GM15510 (cell line): Measurements from ENCODE around the gene RASA3.

Source experiments
- POLR2A ChIP-seq: IDR thresholded peaks from 3 replicates; pipeline ENCODE4 v1.6.1; 2011; ENCODE audit warnings: borderline replicate concordance; ENCODE audit not compliant: insufficient read length; ENCODE audit errors: extremely low read depth

Gene RASA3

GRCh38 chr13:114046431-114046975, 85.9 kb downstream of the RASA3 start:
- TF ChIP-seq POLR2A = no peak

GRCh38 chr13:114045113-114045735, 87.2 kb downstream of the RASA3 start:
- TF ChIP-seq POLR2A = no peak

- no peak for TF ChIP-seq POLR2A
Observed at GRCh38 chr13:114044486-114044885, 87.9 kb downstream of the RASA3 start.

- TF ChIP-seq POLR2A = no peak
Observed at GRCh38 chr13:114043421-114044053, 88.9 kb downstream of the RASA3 start.

GRCh38 chr13:114042066-114042815, 90.2 kb downstream of the RASA3 start:
- no peak for TF ChIP-seq POLR2A

- TF ChIP-seq POLR2A = no peak
Observed at GRCh38 chr13:114041493-114041892, 90.9 kb downstream of the RASA3 start.

- no peak for TF ChIP-seq POLR2A
Observed at GRCh38 chr13:114039471-114040141, 92.8 kb downstream of the RASA3 start.

GRCh38 chr13:114038900-114039299, 93.5 kb downstream of the RASA3 start:
- TF ChIP-seq POLR2A = no peak

- no peak for TF ChIP-seq POLR2A
Observed at GRCh38 chr13:114038211-114038613, 94.2 kb downstream of the RASA3 start.

GRCh38 chr13:114037674-114038073, 94.7 kb downstream of the RASA3 start:
- no peak for TF ChIP-seq POLR2A

- TF ChIP-seq POLR2A = no peak
Observed at GRCh38 chr13:114035583-114036531, 96.6 kb downstream of the RASA3 start.

GRCh38 chr13:114035186-114035582, 97.2 kb downstream of the RASA3 start:
- TF ChIP-seq POLR2A = no peak

GRCh38 chr13:114034481-114034891, 97.9 kb downstream of the RASA3 start:
- TF ChIP-seq POLR2A = no peak

- no peak for TF ChIP-seq POLR2A
Observed at GRCh38 chr13:114033541-114034315, 98.7 kb downstream of the RASA3 start.
